Measurements from ENCODE around the gene ITPR3.

ITPR3 gene

GRCh38 chr6:33658982-33659689 is 38.0 kb downstream of the ITPR3 start:
- no peak for TF ChIP-seq CTCF (IDR thresholded peaks at IDR 0.05; ENCODE audit: low read depth, low read length, missing control alignments)
- in situ Hi-C loops (cut with HindIII; ENCODE audit: low pct_ligation_motif_present, low sequenced_read_pairs): no loop called here

GRCh38 chr6:33659986-33660385 is 38.9 kb downstream of the ITPR3 start:
- no peak overlapping the region for H3K4me3 ChIP-seq (ENCODE audit: low read depth, low read length)
- DNase-seq: no peak
- H3K27me3 ChIP-seq (replicated peaks): no peaks in the 10 kb centered on the region
- in situ Hi-C loops (cut with HindIII; ENCODE audit: low pct_ligation_motif_present, low sequenced_read_pairs): no loop called here
- H3K36me3 ChIP-seq (replicated peaks): no peaks in the 10 kb centered on the region
- no peak for TF ChIP-seq CTCF (IDR thresholded peaks at IDR 0.05; ENCODE audit: low read depth, low read length, missing control alignments)
- H3K27ac ChIP-seq: no peak overlapping the region

More at GRCh38 chr6:33658982-33659689, 38.0 kb downstream of the ITPR3 start:
- H3K4me3 ChIP-seq (ENCODE audit: low read depth, low read length): no peak overlapping the region
- no peak overlapping the region for H3K27ac ChIP-seq
- DNase-seq: no peak
- H3K27me3 ChIP-seq (replicated peaks): no peaks in the 10 kb centered on the region
- H3K36me3 ChIP-seq (replicated peaks): no peaks in the 10 kb centered on the region

- Histone ChIP-seq H3K36me3 (replicated peaks) (no peaks in the 10 kb centered on the region), H3K4me3 (ENCODE audit: low read depth, low read length) (no peak overlapping the region), H3K27ac (no peak overlapping the region), H3K27me3 (replicated peaks) (no peaks in the 10 kb centered on the region)
- no peak for TF ChIP-seq CTCF (IDR thresholded peaks at IDR 0.05; ENCODE audit: low read depth, low read length, missing control alignments)
- no peak for DNase-seq
- in situ Hi-C loops (cut with HindIII; ENCODE audit: low pct_ligation_motif_present, low sequenced_read_pairs): no loop called here
Measured at GRCh38 chr6:33661106-33661838, 40.1 kb downstream of the ITPR3 start.

GRCh38 chr6:33662318-33662717 is 41.2 kb downstream of the ITPR3 start:
- no peak for DNase-seq
- Histone ChIP-seq H3K27me3 (replicated peaks) (no peaks in the 10 kb centered on the region), H3K27ac (no peak overlapping the region), H3K4me3 (ENCODE audit: low read depth, low read length) (no peak overlapping the region), H3K36me3 (replicated peaks) (no peaks in the 10 kb centered on the region)
- no peak for TF ChIP-seq CTCF (IDR thresholded peaks at IDR 0.05; ENCODE audit: low read depth, low read length, missing control alignments)
- in situ Hi-C loops (cut with HindIII; ENCODE audit: low pct_ligation_motif_present, low sequenced_read_pairs): no loop called here

GRCh38 chr6:33663028-33663427 is 41.9 kb downstream of the ITPR3 start:
- H3K27me3 ChIP-seq (replicated peaks): no peaks in the 10 kb centered on the region
- TF ChIP-seq CTCF (IDR thresholded peaks at IDR 0.05; ENCODE audit: low read depth, low read length, missing control alignments): no peak
- no peak overlapping the region for H3K27ac ChIP-seq
- no peaks in the 10 kb centered on the region for H3K36me3 ChIP-seq (replicated peaks)
- in situ Hi-C loops (cut with HindIII; ENCODE audit: low pct_ligation_motif_present, low sequenced_read_pairs): no loop called here
- H3K4me3 ChIP-seq (ENCODE audit: low read depth, low read length): no peak overlapping the region
- no peak for DNase-seq

Measured in brain microvascular endothelial cell (primary cell).